HG03103 (cell line): ENCODE data around the gene GJD3.

ENCODE experiments used
- ATAC-seq: cut with Tn5 transposase; IDR thresholded peaks from one replicate; pipeline ENCODE4 v1.9.1; 2021; ENCODE audit warnings: low read depth; ENCODE audit not compliant: unreplicated experiment

The GJD3 gene

GRCh38 chr17:40313668-40314583 lies 50.6 kb downstream of the GJD3 start:
- no peak for ATAC-seq
